ENCODE data around the gene STPG1.

DNA sequence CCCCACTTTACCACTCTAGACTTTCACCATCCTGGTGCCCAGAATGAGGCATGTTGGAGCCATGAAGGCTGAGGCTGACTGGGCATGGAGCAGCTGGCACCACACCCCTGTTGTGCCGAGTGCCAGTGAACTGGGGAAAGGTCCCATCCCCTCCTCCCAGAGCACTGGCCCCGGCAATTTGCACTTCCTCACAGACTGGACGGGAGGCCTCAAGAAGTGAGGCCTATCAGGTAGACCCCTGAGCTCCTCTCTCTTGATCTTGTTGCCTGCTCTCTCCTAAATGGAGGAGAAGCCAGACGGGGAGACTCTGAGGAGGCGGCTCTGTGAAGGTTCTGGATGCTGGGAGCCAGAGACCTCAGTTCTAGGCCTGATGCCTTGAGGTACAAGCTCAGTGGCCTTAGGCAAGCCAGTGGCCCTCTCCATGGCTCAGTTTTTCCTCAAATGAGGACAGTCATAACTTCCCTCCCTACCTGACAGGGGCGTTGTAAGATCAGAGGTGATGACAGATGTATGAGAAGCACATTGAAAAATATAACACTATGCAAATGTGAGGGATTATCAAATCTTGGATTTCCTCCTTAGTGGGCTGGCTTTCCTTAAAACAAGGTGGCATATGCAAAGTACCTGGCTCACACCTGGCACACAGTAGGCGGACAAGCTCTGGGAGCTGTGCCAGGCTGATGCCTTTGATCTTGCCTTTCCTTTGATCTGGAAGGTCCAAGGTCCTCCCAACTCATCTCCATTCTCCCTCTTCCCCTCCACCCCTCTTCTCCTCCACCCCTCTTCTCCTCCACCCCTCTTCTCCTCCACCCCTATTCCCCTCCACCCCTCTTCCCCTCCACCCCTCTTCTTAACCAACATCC, 87.8 kb downstream of the STPG1 start:
- TF ChIP-seq, protein P1, sequence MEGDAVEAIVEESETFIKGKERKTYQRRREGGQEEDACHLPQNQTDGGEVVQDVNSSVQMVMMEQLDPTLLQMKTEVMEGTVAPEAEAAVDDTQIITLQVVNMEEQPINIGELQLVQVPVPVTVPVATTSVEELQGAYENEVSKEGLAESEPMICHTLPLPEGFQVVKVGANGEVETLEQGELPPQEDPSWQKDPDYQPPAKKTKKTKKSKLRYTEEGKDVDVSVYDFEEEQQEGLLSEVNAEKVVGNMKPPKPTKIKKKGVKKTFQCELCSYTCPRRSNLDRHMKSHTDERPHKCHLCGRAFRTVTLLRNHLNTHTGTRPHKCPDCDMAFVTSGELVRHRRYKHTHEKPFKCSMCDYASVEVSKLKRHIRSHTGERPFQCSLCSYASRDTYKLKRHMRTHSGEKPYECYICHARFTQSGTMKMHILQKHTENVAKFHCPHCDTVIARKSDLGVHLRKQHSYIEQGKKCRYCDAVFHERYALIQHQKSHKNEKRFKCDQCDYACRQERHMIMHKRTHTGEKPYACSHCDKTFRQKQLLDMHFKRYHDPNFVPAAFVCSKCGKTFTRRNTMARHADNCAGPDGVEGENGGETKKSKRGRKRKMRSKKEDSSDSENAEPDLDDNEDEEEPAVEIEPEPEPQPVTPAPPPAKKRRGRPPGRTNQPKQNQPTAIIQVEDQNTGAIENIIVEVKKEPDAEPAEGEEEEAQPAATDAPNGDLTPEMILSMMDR (IDR thresholded peaks at IDR 0.05; ENCODE audit: insufficient read depth, low read length, poor library complexity, severe bottlenecking), result no peak
- TF ChIP-seq EZH2phosphoT487 (conservative IDR thresholded peaks at IDR 0.05; ENCODE audit: low read length), result no peak

Measured in SU-DHL-6 (cell line).